Measurements from ENCODE around the gene TMEM119. TPM values are rescaled to one million over a fixed set of nuclear protein-coding genes. Genes with fewer than 3 reads are reported as not detected.

The TMEM119 gene
- total and polyA plus RNA-seq, 2 of the 13 experiments (the other 11 are each of a cell fraction or from before 2014, with no cell fraction given), result not detected

GRCh38 chr12:108581311-108582227 lies 16.3 kb downstream of the TMEM119 start:
- H3K27ac ChIP-seq (ENCODE audit: extremely low read length, insufficient read depth, low read length), result no peak overlapping the region
- no peak overlapping the region for H3K4me3 ChIP-seq (replicated peaks in 1 of 3; ENCODE audit: insufficient read depth in 1 of 3, low read depth in 2 of 3, low read length in 3 of 3)
- in situ Hi-C loops (cut with HindIII; ENCODE audit: extremely low pct_ligation_motif_present, low pct_unique_long_range_greater_than_20kb) (no loop called here), intact Hi-C loops (cut with micrococcal nuclease; ENCODE audit: unreplicated experiment) (no loop called here)
- POLR2A ChIA-PET, result no interaction called here
- WGBS (ENCODE audit: low lambda C conversion rate), result 73% methylated on average over 25 of the region's 33 CpGs
- no peaks in the 10 kb centered on the region for H3K79me2 ChIP-seq (ENCODE audit: insufficient read depth, low read length)
- CTCF ChIA-PET (ENCODE audit: low intra/inter-chr PET ratio, low total read pairs), result no interaction called here
- H3K9ac ChIP-seq (ENCODE audit: insufficient read depth, low read depth, low read length), result no peak overlapping the region
- ATAC-seq, result no peak
- H3K36me3 ChIP-seq (replicated peaks in 1 of 2; ENCODE audit: control insufficient read depth in 1 of 2, insufficient read depth in 2 of 2, low read length in 2 of 2), result no peaks in the 10 kb centered on the region
- TF ChIP-seq HHEX (CRISPR knock-in tag; IDR thresholded peaks at IDR 0.05) (no peak), ZNF768 (CRISPR knock-in tag; IDR thresholded peaks at IDR 0.05) (peak; percentile 93)
- no peaks in the 10 kb centered on the region for H4K20me1 ChIP-seq (ENCODE audit: insufficient read depth, low read length)
- H3K9me3 ChIP-seq (ENCODE audit: low read length), result no peaks in the 10 kb centered on the region
- no peak for FAIRE-seq
- no peak overlapping the region for H2AFZ ChIP-seq (ENCODE audit: low read length)
- no TSS peak for BruUV-seq (replicated peaks)
- H3K27me3 ChIP-seq (ENCODE audit: control insufficient read depth in 1 of 2, insufficient read depth in 2 of 2, low read length in 2 of 2), result peaks cover 2 to 7% of the 10 kb centered on the region in 2 experiments; a peak in 2 of 5 replicates
- DNase-seq (ENCODE audit: low spot score), result no peak
- H3K4me1 ChIP-seq (ENCODE audit: insufficient read depth, low read length), result no peaks in the 10 kb centered on the region
- no peak overlapping the region for H3K4me2 ChIP-seq (ENCODE audit: low read depth, low read length)

GRCh38 chr12:108580531-108580930 lies 17.4 kb downstream of the TMEM119 start:
- 2% methylated on average over 3 of the region's 3 CpGs for WGBS (ENCODE audit: low lambda C conversion rate)
- Histone ChIP-seq H3K4me1 (ENCODE audit: insufficient read depth, low read length) (no peaks in the 10 kb centered on the region), H3K4me2 (ENCODE audit: low read depth, low read length) (no peak overlapping the region), H3K27ac (ENCODE audit: extremely low read length, insufficient read depth, low read length) (no peak overlapping the region), H3K4me3 (replicated peaks in 1 of 3; ENCODE audit: insufficient read depth in 1 of 3, low read depth in 2 of 3, low read length in 3 of 3) (no peak overlapping the region), H3K36me3 (replicated peaks in 1 of 2; ENCODE audit: control insufficient read depth in 1 of 2, insufficient read depth in 2 of 2, low read length in 2 of 2) (no peaks in the 10 kb centered on the region), H3K9ac (ENCODE audit: insufficient read depth, low read depth, low read length) (no peak overlapping the region), H3K9me3 (ENCODE audit: low read length) (no peaks in the 10 kb centered on the region), H2AFZ (ENCODE audit: low read length) (no peak overlapping the region), H3K79me2 (ENCODE audit: insufficient read depth, low read length) (no peaks in the 10 kb centered on the region), H3K27me3 (ENCODE audit: control insufficient read depth in 1 of 2, insufficient read depth in 2 of 2, low read length in 2 of 2) (peaks cover 2 to 7% of the 10 kb centered on the region in 2 experiments; a peak in 2 of 5 replicates), H4K20me1 (ENCODE audit: insufficient read depth, low read length) (no peaks in the 10 kb centered on the region)
- CTCF ChIA-PET (ENCODE audit: low intra/inter-chr PET ratio, low total read pairs), result no interaction called here
- intact Hi-C loops (cut with micrococcal nuclease; ENCODE audit: unreplicated experiment) (no loop called here), in situ Hi-C loops (cut with HindIII; ENCODE audit: extremely low pct_ligation_motif_present, low pct_unique_long_range_greater_than_20kb) (no loop called here)
- ATAC-seq (no peak), DNase-seq (ENCODE audit: low spot score) (no peak), FAIRE-seq (no peak)
- POLR2A ChIA-PET, result no interaction called here
- no TSS peak for BruUV-seq (replicated peaks)
- TF ChIP-seq MLLT10 (CRISPR knock-in tag; IDR thresholded peaks at IDR 0.05) (no peak), KLF6 (CRISPR knock-in tag; IDR thresholded peaks at IDR 0.05) (no peak), ZNF567 (CRISPR knock-in tag; IDR thresholded peaks at IDR 0.05; ENCODE audit: borderline replicate concordance) (no peak), TBP (CRISPR knock-in tag; IDR thresholded peaks at IDR 0.05) (no peak), ZNF841 (CRISPR knock-in tag; IDR thresholded peaks at IDR 0.05; ENCODE audit: borderline replicate concordance) (no peak), PATZ1 (CRISPR knock-in tag; IDR thresholded peaks at IDR 0.05) (no peak), ELF4 (CRISPR knock-in tag; IDR thresholded peaks at IDR 0.05; ENCODE audit: borderline replicate concordance) (no peak), NR1H2 (CRISPR knock-in tag; IDR thresholded peaks at IDR 0.05; ENCODE audit: borderline replicate concordance, low read depth) (no peak), ZXDC (CRISPR knock-in tag; IDR thresholded peaks at IDR 0.05) (no peak)
